Measurements from ENCODE around the gene SIT1. TPM values are rescaled to one million over a fixed set of nuclear protein-coding genes. Genes with fewer than 3 reads are reported as not detected.
A peak's percentile ranks its signal among the peaks of the same experiment; 100 is the strongest.

Gene SIT1
- total and polyA plus RNA-seq, 2 experiments from 2014 or later, result 13.2 to 14.7 TPM

DNA sequence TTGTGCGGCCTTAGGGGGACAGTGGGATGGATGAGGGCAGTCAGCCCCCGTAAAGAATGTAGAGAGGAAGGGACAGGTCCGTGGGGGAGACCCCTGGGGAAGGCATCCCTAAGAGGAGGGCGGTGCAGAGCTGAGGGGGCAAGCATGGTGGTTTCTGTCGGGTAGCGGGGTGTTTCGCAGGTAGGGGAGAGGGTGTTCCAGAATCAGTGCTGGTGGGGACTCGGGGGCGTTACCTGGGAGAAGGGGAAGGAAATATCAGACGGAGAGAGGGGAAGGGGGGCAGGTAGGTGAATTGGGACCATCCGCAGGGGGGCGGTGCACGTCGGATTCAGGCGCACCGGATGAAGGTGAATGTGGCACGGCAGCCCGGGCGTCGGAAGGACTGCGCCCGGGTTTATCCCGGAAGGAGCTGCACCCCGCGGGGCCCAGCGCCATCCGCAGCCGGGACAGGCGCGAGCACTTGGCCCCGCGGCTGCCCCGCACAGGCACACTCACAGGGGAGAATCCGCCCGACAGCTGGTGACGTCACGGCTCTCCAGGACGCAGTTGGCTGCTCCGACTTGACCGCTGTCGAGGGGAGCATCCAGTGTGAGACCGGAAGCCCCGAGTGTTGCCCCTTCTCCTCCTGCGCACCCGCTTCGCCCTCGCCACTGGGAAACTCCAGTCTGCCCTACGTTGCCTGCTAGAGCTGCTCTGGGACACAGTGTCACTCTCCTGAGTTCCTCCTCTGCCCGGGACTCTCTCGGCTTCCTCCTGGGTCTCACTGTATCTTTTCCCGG, 33.9 kb downstream of the SIT1 start:
- H3K27me3 Mint-ChIP-seq (ENCODE audit: insufficient read depth, low read depth, poor library complexity), result peaks cover 31% of the 10 kb centered on the region
- peak; percentile 89 for DNase-seq (ENCODE audit: low spot score)
- no peaks in the 10 kb centered on the region for H3K36me3 Mint-ChIP-seq (ENCODE audit: low read depth)
- Histone ChIP-seq H3K4me3 (peak overlapping the region; percentile 85), H3K9me2 (ENCODE audit: insufficient read depth) (no peaks in the 10 kb centered on the region), H3K4me2 (peak overlapping the region; percentile 95), H4K20me1 (replicated peaks; ENCODE audit: insufficient read depth) (no peaks in the 10 kb centered on the region), H3F3A (replicated peaks; ENCODE audit: low read depth) (peaks cover 17% of the 10 kb centered on the region), H3K79me2 (replicated peaks; ENCODE audit: insufficient read depth) (no peaks in the 10 kb centered on the region), H3K27ac (ENCODE audit: low read depth) (no peak overlapping the region), H3K4me1 (ENCODE audit: insufficient read depth) (peaks cover 14% of the 10 kb centered on the region), H3K27me3 (ENCODE audit: insufficient read depth) (peaks cover 33% of the 10 kb centered on the region), H3K36me3 (ENCODE audit: insufficient read depth) (no peaks in the 10 kb centered on the region), H2AFZ (peak overlapping the region; percentile 100)
- peaks cover 14% of the 10 kb centered on the region for H3K4me1 Mint-ChIP-seq
- H3K9me3 Mint-ChIP-seq, result no peaks in the 10 kb centered on the region
- H3K4me3 Mint-ChIP-seq, result peak overlapping the region; percentile 78
- no peak overlapping the region for H3K27ac Mint-ChIP-seq
- TF ChIP-seq EZH2phosphoT487 (IDR thresholded peaks at IDR 0.05; ENCODE audit: unreplicated experiment) (no peak), JUNB (IDR thresholded peaks at IDR 0.05; ENCODE audit: unreplicated experiment) (no peak), EZH2 (IDR thresholded peaks at IDR 0.05; ENCODE audit: low read depth, unreplicated experiment) (no peak), POLR2AphosphoS5 (IDR thresholded peaks at IDR 0.05; ENCODE audit: low read depth) (peak; percentile 49; the same call in 1 of the 2 replicates), ZNF331 (CRISPR knock-in tag; IDR thresholded peaks at IDR 0.05; ENCODE audit: low read depth) (no peak), ETS1 (IDR thresholded peaks at IDR 0.05) (peak; percentile 38; the same call in 1 of the 2 replicates), CREB1 (CRISPR knock-in tag; IDR thresholded peaks at IDR 0.05; ENCODE audit: low read depth) (peak; percentile 96)
- TF ChIP-seq, protein P1, sequence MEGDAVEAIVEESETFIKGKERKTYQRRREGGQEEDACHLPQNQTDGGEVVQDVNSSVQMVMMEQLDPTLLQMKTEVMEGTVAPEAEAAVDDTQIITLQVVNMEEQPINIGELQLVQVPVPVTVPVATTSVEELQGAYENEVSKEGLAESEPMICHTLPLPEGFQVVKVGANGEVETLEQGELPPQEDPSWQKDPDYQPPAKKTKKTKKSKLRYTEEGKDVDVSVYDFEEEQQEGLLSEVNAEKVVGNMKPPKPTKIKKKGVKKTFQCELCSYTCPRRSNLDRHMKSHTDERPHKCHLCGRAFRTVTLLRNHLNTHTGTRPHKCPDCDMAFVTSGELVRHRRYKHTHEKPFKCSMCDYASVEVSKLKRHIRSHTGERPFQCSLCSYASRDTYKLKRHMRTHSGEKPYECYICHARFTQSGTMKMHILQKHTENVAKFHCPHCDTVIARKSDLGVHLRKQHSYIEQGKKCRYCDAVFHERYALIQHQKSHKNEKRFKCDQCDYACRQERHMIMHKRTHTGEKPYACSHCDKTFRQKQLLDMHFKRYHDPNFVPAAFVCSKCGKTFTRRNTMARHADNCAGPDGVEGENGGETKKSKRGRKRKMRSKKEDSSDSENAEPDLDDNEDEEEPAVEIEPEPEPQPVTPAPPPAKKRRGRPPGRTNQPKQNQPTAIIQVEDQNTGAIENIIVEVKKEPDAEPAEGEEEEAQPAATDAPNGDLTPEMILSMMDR (conservative IDR thresholded peaks at IDR 0.05; ENCODE audit: low read depth in 2 of 2), result peak; percentile 20 to 52
- ATAC-seq, result peak; percentile 84

- H3K9me3 Mint-ChIP-seq, result no peaks in the 10 kb centered on the region
- peak overlapping the region; percentile 100 for H2AFZ ChIP-seq
- peaks cover 33% of the 10 kb centered on the region for H3K27me3 ChIP-seq (ENCODE audit: insufficient read depth)
- H3K27me3 Mint-ChIP-seq (ENCODE audit: insufficient read depth, low read depth, poor library complexity), result peaks cover 31% of the 10 kb centered on the region
- no peak overlapping the region for H3K27ac Mint-ChIP-seq
- H3K27ac ChIP-seq (ENCODE audit: low read depth), result no peak overlapping the region
- H3K4me2 ChIP-seq, result peak overlapping the region; percentile 95
- H3K4me3 ChIP-seq, result peak overlapping the region; percentile 85
- DNase-seq (ENCODE audit: low spot score), result peak; percentile 42
- H3K4me3 Mint-ChIP-seq, result peak overlapping the region; percentile 78
- no peaks in the 10 kb centered on the region for H3K36me3 Mint-ChIP-seq (ENCODE audit: low read depth)
- no peaks in the 10 kb centered on the region for H3K9me2 ChIP-seq (ENCODE audit: insufficient read depth)
- TF ChIP-seq EZH2phosphoT487 (IDR thresholded peaks at IDR 0.05; ENCODE audit: unreplicated experiment) (no peak), EZH2 (IDR thresholded peaks at IDR 0.05; ENCODE audit: low read depth, unreplicated experiment) (no peak), ETS1 (IDR thresholded peaks at IDR 0.05) (no peak)
- H3K4me1 ChIP-seq (ENCODE audit: insufficient read depth), result peaks cover 14% of the 10 kb centered on the region
- H3K4me1 Mint-ChIP-seq, result peaks cover 14% of the 10 kb centered on the region
- H3K36me3 ChIP-seq (ENCODE audit: insufficient read depth), result no peaks in the 10 kb centered on the region
- H3K79me2 ChIP-seq (replicated peaks; ENCODE audit: insufficient read depth), result no peaks in the 10 kb centered on the region
- H3F3A ChIP-seq (replicated peaks; ENCODE audit: low read depth), result peaks cover 17% of the 10 kb centered on the region
- ATAC-seq, result peak; percentile 70
- no peaks in the 10 kb centered on the region for H4K20me1 ChIP-seq (replicated peaks; ENCODE audit: insufficient read depth)
Observed at GRCh38 chr9:35615981-35616680, 34.6 kb downstream of the SIT1 start.

Measured in GM23338 (cell line).